Panc1 (cell line): ENCODE results near the gene C5AR2. TPM values are rescaled to one million over a fixed set of nuclear protein-coding genes. Genes with fewer than 3 reads are reported as not detected.
"Not testable (repeated sequence)": the region's sequence is repeated elsewhere in the genome, so short reads cannot be mapped to it uniquely, and the experiment has no call there.

Experiments used
- ATAC-seq: fragments of 200-7000 bp; cut with Tn5 transposase; 2 replicates; pipeline ENCODE4 v1.9.1; 2020; ENCODE audit warnings: mild to moderate bottlenecking, moderate library complexity
- BruUV-seq: library from RNA; stranded (reverse); fragments of 400-500 nt; replicated peaks from 2 replicates; lab custom pipeline; 2021; lab: Mats Ljungman, UMichigan
- CTCF ChIA-PET: fragments of 300-600 bp; sonication (Branson Sonifier 250); formaldehyde crosslinking; loops from one replicate; lab custom pipeline; 2022; ENCODE audit warnings: antibody characterized with exemption; lab: Charles Lee
- POLR2A ChIA-PET: fragments of 300-600 bp; sonication (Branson Sonifier 250); formaldehyde crosslinking; loops from one replicate; lab custom pipeline; 2022; ENCODE audit warnings: antibody characterized with exemption; lab: Charles Lee
- DNase-seq: peaks from one replicate; pipeline ENCODE4 v3.0.0-alpha.2; 2010; ENCODE audit warnings: low read depth, low spot score
- H3K27ac ChIP-seq: 2 replicates; pipeline ENCODE4 v1.5.1; 2011; ENCODE audit warnings: mild to moderate bottlenecking, low read length, inconsistent platforms
- H3K27me3 ChIP-seq: fragments of 200-500 bp; sonication (Bioruptor generic); 2 replicates; pipeline ENCODE4 v1.6.0; 2014; ENCODE audit warnings: low read length, inconsistent platforms; ENCODE audit not compliant: control insufficient read depth, insufficient read depth
- H3K36me3 ChIP-seq: fragments of 200-500 bp; sonication (Bioruptor generic); 2 replicates; pipeline ENCODE4 v1.5.1; 2014; ENCODE audit warnings: inconsistent platforms, mild to moderate bottlenecking, low read length, moderate library complexity; ENCODE audit not compliant: control insufficient read depth, insufficient read depth
- H3K4me1 ChIP-seq: 2 replicates; pipeline ENCODE4 v1.5.1; 2011; ENCODE audit warnings: inconsistent platforms, mild to moderate bottlenecking, low read length, moderate library complexity; ENCODE audit not compliant: control insufficient read depth, insufficient read depth
- H3K4me3 ChIP-seq, 2 experiments: 2 replicates each; pipeline ENCODE4 v1.5.1; 2011 to 2012; ENCODE audit warnings: low read depth in 2 of 2, low read length in 2 of 2, mild to moderate bottlenecking in 2 of 2, inconsistent platforms in 1 of 2, moderate library complexity in 1 of 2
- H3K9me3 ChIP-seq: fragments of 200-500 bp; sonication (Bioruptor generic); 2 replicates; pipeline ENCODE4 v1.5.1; 2014; ENCODE audit warnings: low read depth, mild to moderate bottlenecking, inconsistent platforms, low read length, moderate library complexity; ENCODE audit not compliant: control insufficient read depth, insufficient read depth
- POLR2AphosphoS5 ChIP-seq: IDR thresholded peaks from 2 replicates; pipeline ENCODE4 v1.6.1; 2012; ENCODE audit warnings: mild to moderate bottlenecking, low read depth, low read length, moderate library complexity
- SIN3A ChIP-seq: IDR thresholded peaks from 2 replicates; pipeline ENCODE4 v1.6.1; 2012; ENCODE audit warnings: low read depth, mild to moderate bottlenecking, low read length, moderate library complexity, borderline replicate concordance; ENCODE audit not compliant: insufficient read depth
- TCF7L2 ChIP-seq: IDR thresholded peaks from 2 replicates; pipeline ENCODE4 v1.6.1; 2011; ENCODE audit warnings: mild to moderate bottlenecking, low read depth, low read length, inconsistent platforms
- in situ Hi-C: cut with HindIII; loops from 2 replicates; pipeline ENCODE4 v1.10.0; 2016; ENCODE audit warnings: low sequenced_read_pairs, low pct_unique_long_range_greater_than_20kb
- intact Hi-C: fragments of 100-400 bp; cut with micrococcal nuclease; formaldehyde crosslinking; loops from one replicate; pipeline ENCODE4 v1.10.0; 2022; ENCODE audit not compliant: unreplicated experiment
- total RNA-seq: library from RNA; stranded (reverse); gene quantifications from one replicate; pipeline ENCODE4 v1.2.1, GENCODE V29; 2021; ENCODE audit not compliant: unreplicated experiment
- TF ChIP-seq, protein P1 (sequence below): fragments of 450-650 bp; IDR thresholded peaks from 2 replicates; pipeline ENCODE4 v1.5.1; 2017; ENCODE audit warnings: mild to moderate bottlenecking
- TF ChIP-seq, protein P2 (sequence below), 2 experiments: IDR thresholded peaks; 2 replicates each; pipeline ENCODE4 v1.6.1; 2011 to 2012; ENCODE audit warnings: low read depth in 2 of 2, control low read depth in 1 of 2, low read length in 1 of 2, mild to moderate bottlenecking in 1 of 2, moderate library complexity in 1 of 2; ENCODE audit not compliant: insufficient read depth in 1 of 2

The C5AR2 gene
- total RNA-seq, 1 experiment from 2014 or later = 0.03 TPM

DNA sequence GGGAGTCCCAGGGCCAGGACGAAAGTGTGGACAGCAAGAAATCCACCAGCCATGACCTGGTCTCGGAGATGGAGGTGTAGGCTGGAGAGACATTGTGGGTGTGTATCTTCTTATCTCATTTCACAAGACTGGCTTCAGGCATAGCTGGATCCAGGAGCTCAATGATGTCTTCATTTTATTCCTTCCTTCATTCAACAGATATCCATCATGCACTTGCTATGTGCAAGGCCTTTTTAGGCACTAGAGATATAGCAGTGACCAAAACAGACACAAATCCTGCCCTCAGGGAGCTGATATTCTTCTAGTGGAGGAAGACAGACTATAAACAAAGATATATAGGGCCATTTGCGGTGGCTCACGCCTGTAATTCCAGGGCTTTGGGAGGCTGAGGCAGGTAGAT is 9.8 kb downstream of the C5AR2 start:
- no peak for TF ChIP-seq SIN3A
- Histone ChIP-seq H3K27me3 (no peaks in the 10 kb centered on the region), H3K27ac (no peak overlapping the region), H3K4me3 (no peak overlapping the region), H3K9me3 (no peaks in the 10 kb centered on the region), H3K36me3 (no peaks in the 10 kb centered on the region), H3K4me1 (no peaks in the 10 kb centered on the region)
- in situ Hi-C loops (no loop called here), intact Hi-C loops (no loop called here)
- CTCF ChIA-PET = interaction anchor here (0.6 kb wide), 1 partner anchor 46 kb away, joined by 3 read pairs; no protein-coding TSS in a partner anchor
- POLR2A ChIA-PET = no interaction called here
- no peak for DNase-seq
- ATAC-seq = no peak
- no TSS peak for BruUV-seq

DNA sequence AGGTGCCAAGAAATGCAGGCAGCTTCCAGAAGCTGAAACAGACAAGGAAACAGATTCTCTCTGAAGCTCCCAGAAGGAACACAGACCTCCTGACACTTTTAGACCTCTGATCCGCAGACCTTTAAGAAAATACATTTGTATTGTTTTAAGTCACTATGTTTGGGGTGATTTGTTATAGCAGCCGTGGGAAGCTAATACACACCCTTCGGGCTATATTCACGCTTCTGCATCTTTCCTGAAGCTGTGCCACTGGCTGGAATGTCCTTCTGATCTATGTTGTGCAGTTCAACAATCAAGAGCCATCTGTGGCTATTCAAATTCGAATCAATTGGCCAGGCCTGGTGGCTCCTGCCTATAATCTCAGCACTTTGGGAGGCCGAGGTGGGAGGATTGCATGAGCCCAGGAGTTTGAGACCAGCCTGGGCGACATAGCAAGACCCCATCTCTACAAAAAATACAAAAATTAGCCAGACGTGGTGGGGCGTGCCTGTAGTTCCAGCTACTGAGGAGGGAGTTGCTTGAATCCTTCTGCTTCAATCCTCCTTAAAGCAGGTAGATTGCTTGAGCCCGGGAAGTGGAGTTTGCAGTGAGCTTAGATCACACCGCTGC is 11.3 kb downstream of the C5AR2 start:
- Histone ChIP-seq H3K27me3 (no peaks in the 10 kb centered on the region), H3K4me3 (no peak overlapping the region), H3K36me3 (no peaks in the 10 kb centered on the region), H3K27ac (no peak overlapping the region), H3K9me3 (no peaks in the 10 kb centered on the region), H3K4me1 (no peaks in the 10 kb centered on the region)
- ChIA-PET CTCF (interaction anchor here (0.6 kb wide), 1 partner anchor 183 kb away, joined by 14 read pairs; no protein-coding TSS in a partner anchor), POLR2A (no interaction called here)
- no TSS peak for BruUV-seq
- intact Hi-C loops = no loop called here
- no peak for ATAC-seq
- no peak for DNase-seq
- TF ChIP-seq TCF7L2 (no peak), POLR2AphosphoS5 (no peak), SIN3A (no peak)
- TF ChIP-seq, protein P1, sequence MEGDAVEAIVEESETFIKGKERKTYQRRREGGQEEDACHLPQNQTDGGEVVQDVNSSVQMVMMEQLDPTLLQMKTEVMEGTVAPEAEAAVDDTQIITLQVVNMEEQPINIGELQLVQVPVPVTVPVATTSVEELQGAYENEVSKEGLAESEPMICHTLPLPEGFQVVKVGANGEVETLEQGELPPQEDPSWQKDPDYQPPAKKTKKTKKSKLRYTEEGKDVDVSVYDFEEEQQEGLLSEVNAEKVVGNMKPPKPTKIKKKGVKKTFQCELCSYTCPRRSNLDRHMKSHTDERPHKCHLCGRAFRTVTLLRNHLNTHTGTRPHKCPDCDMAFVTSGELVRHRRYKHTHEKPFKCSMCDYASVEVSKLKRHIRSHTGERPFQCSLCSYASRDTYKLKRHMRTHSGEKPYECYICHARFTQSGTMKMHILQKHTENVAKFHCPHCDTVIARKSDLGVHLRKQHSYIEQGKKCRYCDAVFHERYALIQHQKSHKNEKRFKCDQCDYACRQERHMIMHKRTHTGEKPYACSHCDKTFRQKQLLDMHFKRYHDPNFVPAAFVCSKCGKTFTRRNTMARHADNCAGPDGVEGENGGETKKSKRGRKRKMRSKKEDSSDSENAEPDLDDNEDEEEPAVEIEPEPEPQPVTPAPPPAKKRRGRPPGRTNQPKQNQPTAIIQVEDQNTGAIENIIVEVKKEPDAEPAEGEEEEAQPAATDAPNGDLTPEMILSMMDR = no peak
- TF ChIP-seq, protein P2, sequence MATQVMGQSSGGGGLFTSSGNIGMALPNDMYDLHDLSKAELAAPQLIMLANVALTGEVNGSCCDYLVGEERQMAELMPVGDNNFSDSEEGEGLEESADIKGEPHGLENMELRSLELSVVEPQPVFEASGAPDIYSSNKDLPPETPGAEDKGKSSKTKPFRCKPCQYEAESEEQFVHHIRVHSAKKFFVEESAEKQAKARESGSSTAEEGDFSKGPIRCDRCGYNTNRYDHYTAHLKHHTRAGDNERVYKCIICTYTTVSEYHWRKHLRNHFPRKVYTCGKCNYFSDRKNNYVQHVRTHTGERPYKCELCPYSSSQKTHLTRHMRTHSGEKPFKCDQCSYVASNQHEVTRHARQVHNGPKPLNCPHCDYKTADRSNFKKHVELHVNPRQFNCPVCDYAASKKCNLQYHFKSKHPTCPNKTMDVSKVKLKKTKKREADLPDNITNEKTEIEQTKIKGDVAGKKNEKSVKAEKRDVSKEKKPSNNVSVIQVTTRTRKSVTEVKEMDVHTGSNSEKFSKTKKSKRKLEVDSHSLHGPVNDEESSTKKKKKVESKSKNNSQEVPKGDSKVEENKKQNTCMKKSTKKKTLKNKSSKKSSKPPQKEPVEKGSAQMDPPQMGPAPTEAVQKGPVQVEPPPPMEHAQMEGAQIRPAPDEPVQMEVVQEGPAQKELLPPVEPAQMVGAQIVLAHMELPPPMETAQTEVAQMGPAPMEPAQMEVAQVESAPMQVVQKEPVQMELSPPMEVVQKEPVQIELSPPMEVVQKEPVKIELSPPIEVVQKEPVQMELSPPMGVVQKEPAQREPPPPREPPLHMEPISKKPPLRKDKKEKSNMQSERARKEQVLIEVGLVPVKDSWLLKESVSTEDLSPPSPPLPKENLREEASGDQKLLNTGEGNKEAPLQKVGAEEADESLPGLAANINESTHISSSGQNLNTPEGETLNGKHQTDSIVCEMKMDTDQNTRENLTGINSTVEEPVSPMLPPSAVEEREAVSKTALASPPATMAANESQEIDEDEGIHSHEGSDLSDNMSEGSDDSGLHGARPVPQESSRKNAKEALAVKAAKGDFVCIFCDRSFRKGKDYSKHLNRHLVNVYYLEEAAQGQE (IDR thresholded peaks at IDR 0.05; ENCODE audit: insufficient read depth in 1 of 2, low read depth in 2 of 2, low read length in 1 of 2) = no peak
- in situ Hi-C loops = no loop called here

DNA sequence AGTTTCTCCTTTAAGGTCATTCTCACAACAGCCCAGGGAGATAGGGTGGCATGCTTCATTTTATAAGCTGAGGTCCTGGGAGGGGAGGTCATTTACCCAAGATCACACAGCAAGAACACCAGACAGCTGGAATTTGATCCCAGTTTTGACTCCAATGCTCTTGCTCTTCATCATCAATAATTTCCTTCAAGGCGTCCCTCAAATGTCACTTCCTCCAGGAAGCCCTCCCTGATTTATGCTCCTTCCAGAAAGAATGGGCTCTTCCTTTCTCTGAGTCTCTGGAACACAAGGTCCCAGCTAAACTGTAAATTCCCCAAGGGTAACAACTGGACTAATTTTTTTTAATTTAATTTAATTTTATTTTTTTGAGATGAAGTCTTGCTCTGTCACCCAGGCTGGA is 12.4 kb downstream of the C5AR2 start:
- ChIA-PET POLR2A (no interaction called here), CTCF (no interaction called here)
- Histone ChIP-seq H3K4me1 (no peaks in the 10 kb centered on the region), H3K27ac (no peak overlapping the region), H3K4me3 (no peak overlapping the region), H3K36me3 (peaks cover 1% of the 10 kb centered on the region; the same call in 1 of the 2 replicates), H3K9me3 (no peaks in the 10 kb centered on the region), H3K27me3 (no peaks in the 10 kb centered on the region)
- in situ Hi-C loops (no loop called here), intact Hi-C loops (no loop called here)
- DNase-seq (no peak), ATAC-seq (no peak)
- TF ChIP-seq, protein P2 (IDR thresholded peaks at IDR 0.05; ENCODE audit: insufficient read depth in 1 of 2, low read depth in 2 of 2, low read length in 1 of 2) = no peak
- no TSS peak for BruUV-seq

DNA sequence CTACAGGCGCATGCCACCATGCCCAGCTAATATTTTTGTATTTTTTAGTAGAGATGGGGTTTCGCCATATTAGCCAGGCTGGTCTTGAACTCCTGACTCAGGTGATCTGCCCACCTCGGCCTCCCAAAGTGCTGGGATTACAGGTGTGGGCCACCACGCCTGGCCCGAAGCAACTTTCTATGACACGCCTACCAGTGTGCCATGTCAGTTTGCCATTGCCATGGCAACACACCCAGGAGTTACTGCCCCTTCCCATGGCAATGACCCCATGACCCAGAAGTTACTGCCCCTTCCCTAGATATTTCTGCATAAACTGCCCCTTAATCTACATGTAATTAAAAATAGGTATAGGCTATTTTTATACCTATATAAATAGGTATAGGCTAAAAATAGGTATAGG is 14.0 kb downstream of the C5AR2 start:
- intact Hi-C loops, DNase-seq, H3K27ac ChIP-seq, POLR2A ChIA-PET, in situ Hi-C loops, H3K4me1 ChIP-seq, ATAC-seq, BruUV-seq, H3K27me3 ChIP-seq, H3K9me3 ChIP-seq, CTCF ChIA-PET, H3K36me3 ChIP-seq, H3K4me3 ChIP-seq: not testable (repeated sequence)
